HG03139 (cell line): ENCODE measurements around the gene ADGRL1.
"Not testable (repeated sequence)": the region's sequence is repeated elsewhere in the genome, so short reads cannot be mapped to it uniquely, and the experiment has no call there.

Experiments used
- ATAC-seq: cut with Tn5 transposase; IDR thresholded peaks from one replicate; pipeline ENCODE4 v1.9.1; 2021; ENCODE audit not compliant: unreplicated experiment

Gene ADGRL1

DNA sequence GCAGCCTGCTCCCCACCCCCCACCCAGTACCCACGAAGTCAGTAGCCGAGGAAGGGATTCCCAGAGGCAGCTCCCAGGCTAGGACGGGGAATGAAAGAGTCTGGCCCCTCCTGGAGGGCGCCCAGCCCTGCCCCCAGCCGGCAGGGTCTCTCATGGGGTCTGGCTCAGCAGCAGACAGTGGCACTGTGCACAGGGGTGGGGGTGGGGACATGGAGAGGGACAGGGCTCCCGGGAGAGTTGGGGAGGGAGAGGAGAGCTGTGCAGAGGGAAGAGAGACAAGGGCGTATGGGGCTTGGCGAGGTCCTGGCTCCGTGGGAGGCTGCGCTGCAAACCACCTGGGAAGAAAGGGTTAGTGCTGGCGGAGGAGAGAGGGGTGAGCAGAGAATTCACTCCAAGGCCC is 41.9 kb downstream of the ADGRL1 start:
- ATAC-seq, result no peak

DNA sequence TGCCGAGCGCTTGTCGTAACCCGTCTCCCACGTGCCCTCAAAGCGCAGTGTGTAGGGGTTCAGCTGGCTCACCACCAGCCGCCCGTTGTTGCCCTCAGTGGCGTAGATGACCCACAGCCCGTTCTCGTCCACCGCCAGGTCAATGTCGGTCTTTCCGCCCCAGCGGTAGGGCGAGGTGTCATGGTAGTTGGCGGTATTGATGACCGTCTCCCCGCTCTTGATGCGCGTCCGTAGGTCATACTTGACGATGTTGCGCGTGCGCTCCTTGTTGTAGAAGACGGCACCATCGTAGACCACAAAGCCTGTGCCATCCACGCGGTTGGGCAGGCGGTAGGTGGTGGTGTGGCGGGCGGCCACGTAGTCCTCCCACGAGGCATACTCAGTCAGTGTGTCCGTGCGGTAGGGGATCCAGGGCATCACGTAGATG is 43.1 kb downstream of the ADGRL1 start:
- no peak for ATAC-seq

DNA sequence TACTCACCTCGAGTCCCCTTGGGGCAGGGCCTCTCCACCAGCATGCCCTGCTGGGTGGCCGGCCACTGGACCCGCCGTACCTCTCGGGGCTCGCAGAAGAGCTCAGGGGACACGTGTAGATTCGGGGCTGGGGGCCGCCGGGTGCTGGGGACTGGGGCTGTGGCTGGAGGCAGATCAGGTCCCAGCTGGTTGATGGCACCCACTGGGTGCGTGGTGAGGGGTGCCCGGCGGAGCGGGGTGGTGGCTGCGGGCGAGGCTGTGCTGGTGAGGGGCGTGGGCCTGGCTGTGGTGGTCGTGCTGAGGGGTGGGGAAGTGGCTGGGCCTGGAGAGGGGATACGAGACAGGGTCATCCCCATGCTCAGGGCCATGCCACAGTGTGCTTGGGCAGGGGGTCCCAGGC is 44.7 kb downstream of the ADGRL1 start:
- no peak for ATAC-seq

DNA sequence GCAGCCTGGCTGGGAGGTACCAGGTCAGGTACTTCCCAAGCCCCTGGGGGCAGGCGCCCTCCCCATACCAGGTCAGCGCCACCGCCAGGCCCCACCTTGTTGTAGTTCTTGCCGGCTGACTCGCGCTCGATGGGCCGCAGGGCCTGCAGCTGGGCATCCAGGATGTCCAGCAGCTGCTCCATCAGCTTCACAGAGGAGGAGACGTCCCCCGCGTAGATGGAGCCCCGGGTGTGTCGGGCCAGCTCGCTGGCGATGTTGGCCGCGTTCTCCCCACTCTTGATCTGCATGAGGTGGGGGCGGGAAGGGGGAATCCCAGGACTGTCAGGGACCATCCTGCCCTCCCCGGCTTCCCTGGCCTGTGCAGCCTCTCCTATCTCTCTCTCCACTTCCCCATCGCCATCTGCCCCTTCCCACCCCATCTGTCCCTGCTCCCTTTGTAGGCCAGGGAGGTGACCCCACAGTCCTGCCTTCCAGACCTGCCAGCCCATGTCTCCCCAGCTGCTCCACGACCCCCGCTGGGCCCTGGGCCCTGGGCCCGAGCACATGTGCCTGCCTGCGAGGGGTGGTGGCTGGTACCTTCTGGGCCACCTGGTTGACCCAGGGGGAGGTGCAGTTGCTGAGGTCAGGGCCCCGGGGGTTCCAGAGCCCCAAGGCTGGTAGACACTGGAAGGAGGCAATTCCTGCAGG is 45.8 kb downstream of the ADGRL1 start:
- no peak for ATAC-seq

DNA sequence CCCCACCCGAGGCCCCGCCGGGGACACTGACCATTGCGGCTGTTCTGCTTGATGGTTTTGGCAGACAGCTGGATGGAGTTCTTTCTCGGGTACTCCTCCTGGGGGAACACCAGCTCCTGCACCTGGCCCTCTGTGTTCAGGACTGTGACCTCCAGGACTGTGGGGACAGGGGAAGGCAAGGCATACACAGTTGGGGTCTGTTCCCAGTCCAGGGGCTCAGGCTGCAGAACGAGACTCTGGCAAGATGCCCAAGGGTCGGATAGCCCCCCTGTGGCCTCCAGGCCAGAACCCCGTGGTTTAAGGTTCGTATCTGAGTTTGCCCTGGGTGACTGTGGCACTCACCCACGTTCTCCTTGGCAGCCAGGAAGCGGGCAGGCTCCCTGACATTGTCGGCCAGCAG is 46.9 kb downstream of the ADGRL1 start:
- ATAC-seq, result no peak

DNA sequence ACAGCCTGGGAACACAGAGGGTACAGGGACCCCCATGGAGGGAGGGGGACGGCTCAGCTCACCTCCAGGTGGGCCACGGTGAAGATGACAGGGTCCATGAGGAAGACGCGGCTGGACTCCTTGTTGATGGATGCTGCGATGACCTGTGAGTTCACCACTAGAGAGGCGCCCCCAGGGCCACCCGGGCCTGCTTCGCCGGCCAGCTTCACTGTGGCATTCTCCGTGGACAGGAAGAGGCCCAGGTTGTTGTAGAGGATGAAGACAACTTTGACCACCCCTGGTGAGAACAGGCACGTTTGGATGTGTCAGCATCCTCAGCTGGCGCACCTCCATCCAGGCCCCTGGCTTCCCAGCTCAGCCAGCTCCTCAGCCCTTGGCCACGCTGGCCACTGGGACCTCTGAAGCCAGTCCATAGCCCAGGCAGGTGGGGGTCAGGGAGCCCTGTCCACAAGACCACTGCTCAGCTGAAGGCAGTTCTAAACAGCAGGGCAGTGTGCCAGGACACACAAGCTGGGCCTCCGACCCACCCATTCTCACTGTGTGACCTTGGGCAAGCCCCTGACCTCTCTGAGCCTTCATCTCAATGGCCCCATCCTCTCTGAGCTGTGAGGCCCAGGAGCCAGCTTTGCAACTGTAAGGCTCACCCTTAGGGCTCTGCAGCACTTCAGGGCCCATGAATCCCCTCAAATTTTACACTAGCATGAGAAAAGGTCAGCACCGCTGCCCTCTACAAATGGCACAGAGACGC is 47.5 kb downstream of the ADGRL1 start:
- ATAC-seq, result no peak

DNA sequence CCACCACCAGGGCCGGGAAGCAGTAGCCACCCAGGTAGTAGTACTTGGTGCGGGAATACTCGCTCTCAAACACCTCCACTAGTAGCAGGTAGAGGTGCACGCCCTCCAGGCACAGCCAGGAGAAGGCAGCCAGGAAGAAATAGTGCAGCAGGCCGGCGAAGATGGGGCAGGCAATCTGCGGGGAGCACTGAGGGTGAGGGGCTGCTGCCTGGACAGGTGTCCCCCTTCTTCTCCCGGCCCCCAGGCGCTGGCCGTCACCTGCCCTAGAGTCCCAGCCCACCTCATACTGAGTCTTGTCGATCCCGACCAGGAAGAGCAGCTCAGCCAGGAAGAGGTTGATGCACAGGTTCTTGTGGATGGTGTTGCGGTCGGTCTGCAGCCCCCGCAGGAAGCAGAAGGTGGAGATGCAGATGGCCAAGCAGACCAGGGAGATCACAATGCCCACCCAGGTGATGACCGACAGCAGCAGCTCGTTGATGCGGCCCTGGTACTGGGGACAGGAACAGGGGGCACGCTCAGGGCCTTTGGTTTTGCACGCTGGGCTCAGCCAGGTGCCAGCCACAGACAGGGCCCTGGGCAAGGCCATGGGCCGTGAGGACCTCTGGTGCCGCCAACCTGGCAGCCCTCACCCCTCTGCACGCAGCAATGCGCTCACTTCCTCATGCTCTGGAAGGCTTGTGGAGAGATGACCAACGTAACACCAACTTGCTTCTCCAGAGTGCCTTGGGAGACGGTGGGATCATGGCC is 48.8 kb downstream of the ADGRL1 start:
- ATAC-seq, result no peak

DNA sequence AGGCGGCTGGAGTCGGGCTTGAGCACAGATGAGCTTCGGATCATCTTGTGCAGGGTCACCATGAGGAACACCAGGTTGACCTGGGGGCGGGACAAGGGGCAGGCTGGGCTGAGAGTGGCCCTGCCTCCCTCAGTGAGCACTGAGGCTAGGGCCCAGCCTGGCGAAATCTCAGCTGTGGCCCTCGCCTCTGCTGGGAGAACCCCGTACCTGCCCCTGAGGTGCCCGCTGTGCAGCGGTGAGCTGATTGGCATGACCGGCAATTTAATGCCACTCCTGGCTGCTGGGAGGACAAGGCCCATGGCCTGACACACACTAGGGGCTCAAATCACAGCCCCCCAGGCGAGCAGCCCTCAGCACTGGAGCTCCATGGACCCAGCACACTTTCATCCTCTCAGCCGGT is 49.8 kb downstream of the ADGRL1 start:
- ATAC-seq, result no peak

DNA sequence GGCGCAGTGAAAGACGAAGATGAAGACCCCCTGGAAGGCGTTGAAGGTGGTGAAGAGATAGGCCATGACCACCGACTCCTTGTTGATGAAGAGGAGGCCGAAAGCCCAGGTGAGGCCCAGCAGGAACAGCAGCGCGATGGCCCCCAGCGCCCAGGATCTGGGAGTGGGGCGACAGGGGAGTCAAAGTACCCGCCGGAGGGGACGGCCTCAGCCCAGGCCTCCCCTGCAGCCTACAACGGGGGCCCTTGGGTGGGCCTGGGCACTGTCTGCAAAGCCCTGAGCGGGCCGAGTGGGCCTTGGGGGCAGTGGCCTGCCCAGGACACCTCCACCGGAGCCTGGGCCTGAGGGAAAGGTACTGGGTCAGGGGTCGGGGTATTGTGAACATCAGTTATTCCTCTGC is 50.6 kb downstream of the ADGRL1 start:
- ATAC-seq, result no peak

DNA sequence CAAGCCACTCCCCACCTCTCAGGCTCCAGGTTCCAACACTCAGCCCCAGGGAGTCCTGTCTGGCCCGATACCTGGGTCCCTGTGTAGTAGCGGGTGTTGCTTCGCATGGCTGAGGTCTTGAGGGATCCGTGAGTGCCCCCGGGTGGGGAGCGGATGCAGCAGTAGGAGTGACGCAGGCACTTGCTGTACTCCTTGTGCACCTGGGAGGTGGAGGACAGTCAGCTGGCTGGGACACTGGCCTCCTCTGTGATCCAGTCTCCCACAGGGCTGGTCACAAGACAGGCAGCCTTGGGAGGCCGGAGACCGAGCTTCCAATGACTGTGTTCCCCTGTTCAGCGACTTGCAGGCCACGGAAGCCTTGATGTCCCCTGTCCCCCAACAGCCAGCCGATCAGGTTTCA is 53.3 kb downstream of the ADGRL1 start:
- no peak for ATAC-seq

DNA sequence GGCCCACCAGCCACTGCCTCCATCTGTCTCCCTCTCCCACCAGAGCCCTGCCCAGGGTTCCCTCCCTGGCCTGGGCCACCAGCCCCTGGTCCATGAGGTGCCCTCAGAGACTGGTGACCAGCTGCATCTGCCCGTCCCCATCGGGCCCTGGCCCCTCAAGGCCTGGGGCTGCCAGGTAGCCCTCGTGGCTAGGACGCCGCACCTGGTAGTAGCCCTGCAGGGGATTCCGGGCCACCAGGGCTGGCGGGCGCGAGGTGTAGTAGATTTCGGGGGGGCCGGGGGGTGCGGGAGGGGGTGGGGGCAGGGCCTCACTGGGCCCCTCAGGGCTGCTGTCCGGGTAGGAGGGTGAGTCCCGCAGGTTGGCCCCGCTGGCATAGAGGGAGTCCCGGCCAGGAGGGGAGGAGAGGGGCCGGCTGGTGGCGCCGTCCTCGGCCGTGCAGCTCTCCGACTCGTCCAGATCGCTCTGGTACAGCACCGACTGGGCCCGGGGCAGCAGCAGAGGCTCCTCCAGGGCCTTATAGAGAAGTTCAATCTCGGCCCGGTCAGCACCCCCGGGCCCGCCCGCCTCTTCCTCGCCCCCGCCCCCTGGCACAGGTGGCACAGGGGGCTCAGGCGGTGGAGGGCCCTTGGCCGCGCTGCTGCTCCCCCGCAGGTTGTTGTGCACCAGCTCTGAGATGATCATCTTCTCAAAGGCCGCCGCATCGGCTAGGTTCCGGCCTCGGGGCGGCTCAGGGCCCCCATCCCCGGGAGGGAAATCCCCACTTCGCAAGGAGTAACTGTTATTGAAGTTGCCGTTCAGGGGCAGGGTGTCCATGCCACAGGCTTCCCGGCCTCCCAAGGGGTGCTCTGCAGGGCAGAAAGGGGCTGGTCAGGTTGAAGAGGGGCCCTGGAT is 55.0 kb downstream of the ADGRL1 start:
- no peak for ATAC-seq

DNA sequence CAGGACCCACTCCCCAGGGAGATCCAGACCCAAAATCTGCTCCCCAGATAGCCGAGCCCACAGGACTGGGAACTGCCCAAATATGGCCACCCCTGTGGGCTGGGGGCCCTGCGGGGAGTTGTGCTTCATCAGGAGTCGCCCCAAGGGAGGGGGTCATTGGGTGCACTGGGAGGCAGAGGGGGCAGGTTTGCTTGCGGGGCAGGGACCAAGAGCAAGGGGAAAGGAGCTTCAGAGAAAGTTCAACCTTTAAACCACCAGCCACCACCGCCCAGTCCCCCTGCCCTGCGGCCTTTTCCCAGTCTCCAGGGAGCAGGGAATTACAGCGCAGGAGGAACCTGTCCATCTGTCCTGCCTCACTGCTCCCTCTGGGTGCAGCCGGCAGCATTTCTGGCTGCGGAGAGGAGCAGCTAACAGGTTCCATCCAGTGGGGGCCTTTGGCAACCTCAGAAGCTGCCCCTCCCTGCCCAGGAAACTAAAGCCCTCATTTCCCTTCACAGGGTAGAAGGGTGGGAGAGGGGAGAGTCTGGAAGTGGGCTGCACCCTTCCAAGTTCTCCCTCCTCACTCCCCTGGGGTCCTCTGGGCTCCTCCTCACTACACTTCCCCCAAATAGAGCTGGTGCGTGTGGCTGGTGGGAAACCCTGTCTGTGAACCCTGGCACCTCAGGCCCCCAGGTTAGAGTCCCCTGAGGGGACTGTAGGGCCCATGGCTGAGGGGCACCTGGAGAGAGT is 55.8 kb downstream of the ADGRL1 start:
- no peak for ATAC-seq

DNA sequence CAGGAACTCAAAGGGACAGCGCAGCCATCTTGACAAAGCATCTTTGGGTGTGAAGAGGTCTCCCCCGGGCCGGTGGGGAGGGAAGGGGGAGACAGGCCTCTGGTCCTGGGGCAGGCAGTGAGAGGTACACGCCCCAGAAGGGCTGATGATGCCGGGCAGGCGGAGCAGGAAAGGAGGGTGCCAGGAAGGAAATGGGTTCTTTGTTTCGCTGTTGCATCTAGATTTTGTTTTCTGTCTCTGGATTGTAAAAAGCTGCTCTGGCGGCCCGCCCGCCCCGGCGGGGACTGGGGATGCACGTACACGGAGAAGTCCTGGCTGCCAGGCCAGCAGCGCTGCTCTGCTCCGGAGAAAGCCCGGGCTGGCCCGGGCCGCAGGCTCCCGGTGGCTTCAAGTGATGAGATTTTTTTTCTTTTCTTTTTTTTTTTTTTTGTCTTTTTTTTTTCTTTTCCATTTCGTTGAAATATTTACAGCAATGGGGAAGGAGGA is 56.4 kb downstream of the ADGRL1 start:
- no peak for ATAC-seq

DNA sequence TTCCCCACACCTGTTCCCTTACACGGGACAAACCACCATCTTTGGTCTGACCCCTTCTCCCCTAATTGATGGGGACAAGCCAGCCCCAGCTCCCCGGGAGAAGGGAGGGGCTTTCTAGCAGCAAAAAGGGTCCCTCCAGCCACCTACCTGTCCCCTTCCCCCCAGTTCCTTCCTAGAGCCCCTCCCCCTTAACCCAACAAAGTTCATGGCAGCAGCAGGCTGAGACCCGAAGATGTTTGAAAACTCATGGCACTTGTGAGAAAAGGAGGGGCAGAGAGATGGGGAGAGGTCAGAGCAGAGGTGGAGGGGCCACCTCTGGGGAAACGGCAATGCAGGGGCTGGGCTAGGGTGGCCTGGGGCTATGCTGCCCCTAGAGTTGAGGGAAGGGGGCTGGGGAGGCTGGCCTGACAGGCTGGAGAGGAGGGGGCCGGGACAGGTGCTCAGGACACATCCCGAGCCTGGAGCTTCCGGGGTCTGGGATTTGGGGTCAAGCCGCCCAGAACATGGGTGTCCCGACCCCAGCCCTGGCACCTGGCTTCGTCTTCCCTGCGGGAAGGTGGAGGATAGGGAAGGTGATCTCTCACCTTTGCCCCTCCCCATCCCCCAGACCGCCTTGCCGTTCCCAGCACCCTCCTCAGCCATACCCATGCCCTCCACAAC is 57.1 kb downstream of the ADGRL1 start:
- ATAC-seq, result no peak

DNA sequence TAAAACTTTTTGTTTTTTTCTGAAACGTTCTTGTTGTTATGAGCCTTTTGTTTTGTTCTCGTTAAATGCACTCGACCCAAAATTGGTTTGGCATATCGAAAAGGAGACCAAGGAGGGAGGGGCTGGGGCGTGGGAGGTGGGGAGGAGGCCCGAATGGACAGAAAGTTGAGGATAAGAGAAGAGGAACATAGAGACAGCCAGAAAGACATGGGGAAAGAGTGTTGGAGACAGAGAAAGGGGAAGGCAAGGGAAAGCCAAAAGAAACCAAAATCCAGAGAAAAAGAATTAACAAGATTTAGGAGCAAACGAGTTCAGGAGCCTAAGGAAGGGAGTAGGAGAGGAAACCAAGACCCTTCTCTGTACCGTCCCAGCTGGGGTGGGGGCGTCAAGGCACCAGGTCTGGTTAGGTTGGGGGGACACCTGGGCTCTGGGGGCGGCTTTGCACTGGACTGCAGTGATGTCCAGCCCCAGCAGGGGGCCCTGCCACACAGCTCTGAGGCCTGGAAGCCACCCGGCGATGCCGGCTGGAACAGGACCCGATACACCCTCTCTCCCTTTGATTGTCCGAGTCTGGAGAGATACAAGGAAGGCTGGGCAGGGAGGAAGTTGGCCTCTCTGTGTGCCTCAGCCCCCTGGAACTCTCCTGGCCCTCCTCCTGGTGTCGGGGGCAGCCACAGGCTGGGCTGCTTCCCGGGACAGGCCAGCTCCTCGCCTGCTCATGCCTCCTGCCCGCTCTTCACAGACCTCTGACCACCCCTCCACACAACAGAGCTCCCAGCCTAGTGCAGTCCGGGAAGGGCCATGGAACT is 58.0 kb downstream of the ADGRL1 start:
- no peak for ATAC-seq

DNA sequence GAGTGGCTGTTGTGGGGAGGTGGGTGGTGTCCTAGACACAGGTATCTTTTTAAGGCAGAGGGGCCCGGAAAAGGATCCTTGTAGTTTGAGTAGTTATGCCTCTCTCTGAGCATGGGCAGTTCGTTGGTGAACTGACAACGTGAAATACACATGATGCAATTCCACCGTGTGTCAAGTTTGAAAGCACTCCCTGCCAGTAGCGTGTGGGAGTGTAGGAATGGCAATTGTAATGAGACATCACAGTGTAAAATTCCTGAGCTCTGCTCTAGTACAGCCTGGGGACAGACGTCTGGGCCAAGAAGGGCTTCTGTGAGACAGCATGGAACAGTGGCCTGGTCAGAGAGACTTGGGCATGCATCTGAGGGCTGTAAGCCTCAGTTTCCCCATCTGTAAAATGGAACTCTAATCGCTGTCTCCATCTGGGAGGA is 59.2 kb downstream of the ADGRL1 start:
- ATAC-seq, result no peak

DNA sequence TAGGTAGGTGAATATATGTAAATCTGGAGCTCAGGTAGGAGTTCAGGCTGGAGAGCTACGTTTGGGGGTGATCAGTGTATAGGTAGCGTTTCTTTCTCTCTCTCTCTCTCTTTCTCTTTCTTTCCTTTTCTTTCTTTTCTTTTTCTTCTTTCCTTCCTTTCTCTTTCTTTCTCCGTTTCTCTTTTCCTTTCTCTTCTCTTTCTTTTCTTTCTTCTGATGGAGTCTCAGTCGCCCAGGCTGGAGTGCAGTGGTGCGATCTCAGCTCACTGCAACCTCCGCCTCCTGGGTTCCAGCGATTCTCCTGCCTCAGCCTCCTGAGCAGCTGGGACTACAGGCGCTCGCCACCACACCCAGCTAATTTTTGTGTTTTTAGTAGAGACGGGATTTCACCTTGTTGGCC is 59.8 kb downstream of the ADGRL1 start:
- not testable (repeated sequence) for ATAC-seq

DNA sequence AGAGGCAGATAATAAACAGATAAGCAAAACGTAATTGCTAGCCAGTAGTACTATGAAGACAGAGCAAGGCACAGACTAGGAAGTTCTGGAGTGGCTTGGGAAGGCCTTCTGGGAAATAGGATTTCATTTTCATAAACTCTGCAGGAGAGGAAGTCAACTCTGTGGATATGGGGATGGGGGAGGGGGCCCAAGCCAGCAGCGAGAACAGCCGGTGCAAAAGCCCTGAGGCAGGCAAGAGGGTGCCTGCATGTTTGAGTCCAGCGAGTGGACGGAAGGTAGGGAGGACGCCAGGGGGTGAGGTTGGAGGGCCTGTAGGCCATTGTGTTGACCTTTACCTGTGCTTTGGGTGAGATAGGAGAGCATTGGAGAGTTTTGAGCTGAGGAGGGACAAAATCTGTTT is 60.6 kb downstream of the ADGRL1 start:
- no peak for ATAC-seq
